Fibroblast of upper back skin (primary cell): Measurements from ENCODE around the gene CD3E.
A peak's percentile ranks its signal among the peaks of the same experiment; 100 is the strongest.

ENCODE experiments used
- DNase-seq: peaks from one replicate; pipeline ENCODE4 v3.0.0-alpha.2; 2013

The CD3E gene

DNA sequence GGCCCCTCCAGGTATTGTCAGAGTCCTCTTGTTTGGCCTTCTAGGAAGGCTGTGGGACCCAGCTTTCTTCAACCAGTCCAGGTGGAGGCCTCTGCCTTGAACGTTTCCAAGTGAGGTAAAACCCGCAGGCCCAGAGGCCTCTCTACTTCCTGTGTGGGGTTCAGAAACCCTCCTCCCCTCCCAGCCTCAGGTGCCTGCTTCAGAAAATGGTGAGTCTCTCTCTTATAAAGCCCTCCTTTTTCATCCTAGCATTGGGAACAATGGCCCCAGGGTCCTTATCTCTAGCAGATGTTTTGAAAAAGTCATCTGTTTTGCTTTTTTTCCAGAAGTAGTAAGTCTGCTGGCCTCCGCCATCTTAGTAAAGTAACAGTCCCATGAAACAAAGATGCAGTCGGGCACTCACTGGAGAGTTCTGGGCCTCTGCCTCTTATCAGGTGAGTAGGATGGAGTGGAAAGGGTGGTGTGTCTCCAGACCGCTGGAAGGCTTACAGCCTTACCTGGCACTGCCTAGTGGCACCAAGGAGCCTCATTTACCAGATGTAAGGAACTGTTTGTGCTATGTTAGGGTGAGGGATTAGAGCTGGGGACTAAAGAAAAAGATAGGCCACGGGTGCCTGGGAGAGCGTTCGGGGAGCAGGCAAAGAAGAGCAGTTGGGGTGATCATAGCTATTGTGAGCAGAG is at the start of gene CD3E:
Gene CD3E (plus strand): TSS at position 163 of the 681 bp plus-strand sequence. CDS start 223 bp downstream, at position 386.
- DNase-seq: no peak

GRCh38 chr11:118258410-118258809 is 46.1 kb upstream of the CD3E start:
- no peak for DNase-seq

DNA sequence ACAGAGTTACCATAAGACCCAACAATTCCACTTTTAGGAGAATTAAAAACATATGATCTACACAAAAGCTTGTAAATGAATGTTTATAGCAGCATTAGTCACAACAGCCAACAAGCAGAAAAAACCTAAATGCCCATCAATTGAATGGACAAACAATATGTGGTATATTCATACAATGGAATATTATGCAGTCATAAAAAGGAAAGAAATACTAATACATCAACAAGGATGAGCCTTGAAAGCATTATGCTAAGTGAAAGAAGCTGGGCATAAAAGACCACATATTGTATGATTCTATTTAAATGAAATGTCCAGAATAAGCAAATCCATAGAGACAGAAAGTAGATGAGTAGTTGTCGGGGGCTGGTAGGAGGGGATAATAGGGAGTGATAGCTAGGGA is 45.4 kb upstream of the CD3E start:
- DNase-seq: no peak

DNA sequence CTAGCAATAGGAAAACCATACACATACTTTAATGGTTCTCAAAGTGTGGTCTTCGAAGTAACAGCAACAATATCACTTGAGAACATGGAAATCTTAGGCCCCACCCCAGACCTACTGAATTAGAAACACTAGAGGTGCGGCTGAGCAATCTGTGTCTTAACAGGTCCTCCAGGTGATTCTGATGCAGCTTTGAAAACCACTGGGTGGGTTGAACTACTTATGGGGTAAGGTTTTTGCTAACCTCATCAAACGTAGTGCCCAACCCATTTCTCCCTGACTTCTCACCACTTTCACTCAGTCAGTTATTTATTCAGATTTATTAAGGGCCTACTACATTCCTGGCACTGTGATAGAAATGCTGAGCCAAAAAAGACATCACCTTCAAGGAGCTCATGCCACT is 44.2 kb upstream of the CD3E start:
- no peak for DNase-seq

- no peak for DNase-seq
Observed at GRCh38 chr11:118263112-118263511, 41.4 kb upstream of the CD3E start.

GRCh38 chr11:118263695-118264568 is 40.6 kb upstream of the CD3E start, which contains the start of gene MPZL2:
Gene MPZL2, minus strand, starts transcription at chr11:118264297. Its CDS starts 144 bp downstream, at chr11:118264153.
- no peak for DNase-seq

DNA sequence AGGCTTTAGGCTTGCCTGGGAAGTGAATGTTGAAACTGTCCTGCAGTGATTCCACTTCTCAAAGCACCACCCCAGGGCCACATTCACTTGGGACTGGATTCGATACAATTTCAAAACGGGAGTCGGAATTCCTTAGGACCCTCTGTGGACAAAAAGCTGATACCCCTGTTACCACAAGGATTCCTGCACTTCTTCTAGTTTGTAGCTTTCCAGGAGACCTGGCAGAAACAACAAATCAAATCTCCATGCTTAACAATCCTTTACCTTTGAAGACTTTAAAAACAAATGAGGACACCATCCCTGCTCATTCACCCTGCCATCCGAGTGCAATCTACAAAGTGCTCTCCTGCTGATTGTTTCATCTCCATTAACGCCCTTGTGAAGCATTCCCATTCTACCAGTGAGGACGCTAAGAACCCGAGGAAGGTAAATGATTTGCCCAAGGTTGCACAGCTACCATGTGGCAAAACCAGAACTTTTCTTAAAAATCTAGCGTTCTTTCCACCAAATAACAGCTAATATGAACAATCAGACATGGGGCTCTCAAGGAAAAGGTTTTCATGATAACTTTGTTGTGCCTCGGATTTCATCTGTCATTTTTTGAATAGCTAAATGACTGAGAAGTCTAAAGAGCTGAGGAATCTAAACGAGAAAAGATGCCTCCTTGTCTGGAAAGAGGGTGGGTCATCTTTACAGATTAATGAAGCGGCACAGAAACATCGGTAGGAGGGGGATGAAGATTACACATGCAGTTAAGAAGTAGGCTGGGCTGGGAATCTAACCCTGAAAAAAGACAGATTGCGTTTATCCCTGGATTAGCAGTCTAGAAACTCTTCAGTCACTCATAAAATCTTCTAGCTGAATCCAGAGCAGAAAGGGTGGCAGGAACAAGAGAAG is 39.7 kb upstream of the CD3E start:
- DNase-seq: no peak

GRCh38 chr11:118265954-118266353 is 38.6 kb upstream of the CD3E start:
- DNase-seq: no peak

DNA sequence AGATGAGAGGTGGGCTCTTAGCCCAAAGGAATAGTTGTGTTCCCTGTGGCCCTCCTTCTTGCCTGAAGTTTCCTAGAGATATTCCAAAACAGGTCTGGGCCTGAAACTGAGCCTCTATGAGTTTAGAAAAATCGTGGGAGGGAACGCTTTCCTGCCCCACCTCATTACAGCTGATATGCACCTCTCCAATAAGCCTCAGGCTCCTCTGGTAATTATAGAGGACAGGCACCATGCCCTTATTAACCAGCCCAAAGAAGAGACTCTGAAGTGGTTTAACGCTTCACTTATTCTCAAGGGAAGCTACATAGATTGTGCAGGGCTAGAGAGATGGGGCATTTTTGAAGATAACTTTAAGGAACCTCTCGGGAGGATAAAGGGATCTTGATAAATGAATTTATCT is 37.0 kb upstream of the CD3E start:
- DNase-seq: no peak

GRCh38 chr11:118272001-118272400 is 32.5 kb upstream of the CD3E start:
- no peak for DNase-seq

DNA sequence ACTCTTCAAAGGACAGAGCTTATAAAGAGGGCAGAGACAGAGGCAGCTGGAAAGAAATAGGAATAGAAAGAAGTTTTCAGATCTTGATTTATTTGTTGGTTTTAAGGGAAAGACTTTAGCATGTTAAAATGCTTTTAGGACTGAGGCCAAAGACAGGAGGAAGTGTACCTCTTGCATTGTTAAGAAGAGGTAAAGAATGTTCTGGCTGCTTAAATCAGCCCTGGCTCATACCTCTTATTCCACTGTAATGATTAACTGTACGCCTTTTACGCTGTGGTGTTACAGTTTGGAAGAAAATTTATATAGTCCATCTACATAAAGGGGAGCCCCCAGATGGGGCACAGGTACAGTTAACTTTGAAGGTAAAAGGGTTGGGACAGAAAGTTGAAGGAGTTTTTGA is 30.3 kb upstream of the CD3E start:
- no peak for DNase-seq

- no peak for DNase-seq
Observed at GRCh38 chr11:118275176-118275575, 29.4 kb upstream of the CD3E start.

GRCh38 chr11:118276422-118276821 is 28.1 kb upstream of the CD3E start:
- no peak for DNase-seq

- DNase-seq: no peak
Observed at GRCh38 chr11:118277312-118277711, 27.2 kb upstream of the CD3E start.

DNA sequence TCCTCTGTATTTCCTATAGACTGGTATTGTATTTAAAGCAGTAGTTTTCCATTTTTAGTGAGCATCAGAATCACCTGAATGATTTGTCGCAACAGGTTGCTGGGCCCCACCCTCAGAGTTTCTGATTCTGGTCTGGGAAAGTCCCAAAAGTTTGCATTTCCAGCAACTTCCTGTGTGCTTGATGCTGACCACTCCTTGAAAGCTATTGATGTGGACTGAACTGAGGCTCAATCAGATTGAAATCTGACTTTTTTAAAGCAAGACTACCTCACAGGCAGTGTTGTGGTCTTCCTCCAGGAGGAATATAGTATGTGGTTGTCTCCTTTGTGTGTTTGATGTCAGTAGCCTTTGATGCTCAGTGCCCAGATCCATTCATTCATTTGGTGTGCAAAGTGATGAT is 23.2 kb upstream of the CD3E start:
- no peak for DNase-seq

- DNase-seq: no peak
Observed at GRCh38 chr11:118282606-118283005, 21.9 kb upstream of the CD3E start.

- no peak for DNase-seq
Observed at GRCh38 chr11:118283037-118283636, 21.4 kb upstream of the CD3E start.

DNA sequence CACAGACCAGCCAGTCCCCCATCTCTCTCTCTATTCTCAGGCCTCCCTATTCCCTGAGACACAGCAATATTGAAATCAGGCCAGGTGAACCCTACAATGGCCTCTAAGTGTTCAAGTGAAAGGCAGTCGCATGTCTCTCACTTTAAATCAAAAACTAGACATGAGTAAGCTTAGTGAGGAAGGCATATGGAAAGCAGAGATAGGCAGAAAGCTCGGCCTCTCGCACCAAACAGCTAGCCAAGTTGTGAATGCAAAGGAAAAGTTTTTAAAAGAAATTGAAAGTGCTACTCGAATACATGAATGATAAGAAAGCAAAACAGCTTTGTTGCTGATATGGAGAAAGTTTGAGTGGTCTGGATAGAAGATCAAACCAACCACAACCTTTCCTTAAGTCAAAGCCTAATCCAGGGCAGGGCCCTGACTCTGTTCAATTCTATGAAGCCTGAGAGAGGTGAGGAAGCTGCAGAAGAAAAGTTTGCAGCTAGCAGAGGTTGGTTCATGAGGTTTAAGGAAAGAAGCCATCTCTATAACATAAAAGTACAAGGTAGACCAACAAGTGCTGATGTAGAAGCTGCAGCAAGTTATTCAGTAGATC is 20.7 kb upstream of the CD3E start:
- no peak for DNase-seq

DNA sequence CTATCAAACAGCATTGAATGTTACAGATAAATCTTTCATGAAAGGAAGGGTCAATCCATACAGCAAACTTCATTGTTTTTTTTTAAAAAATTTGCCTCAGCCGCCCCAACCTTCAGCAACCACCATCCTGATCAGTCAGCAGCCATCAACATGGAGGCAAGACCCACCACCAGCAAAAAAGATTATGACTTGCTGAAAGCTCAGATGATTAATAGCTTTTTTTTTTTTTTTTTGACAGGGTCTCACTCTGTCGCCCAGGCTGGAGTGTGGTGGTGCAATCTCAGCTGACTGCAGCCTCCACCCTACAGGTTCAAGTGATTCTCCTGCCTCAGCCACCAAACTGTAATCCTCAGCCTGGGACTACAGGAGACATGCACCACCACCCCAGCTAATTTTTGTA is 18.0 kb upstream of the CD3E start:
- no peak for DNase-seq

GRCh38 chr11:118287006-118287405 is 17.5 kb upstream of the CD3E start:
- DNase-seq: peak; percentile 50

- no peak for DNase-seq
Observed at GRCh38 chr11:118289401-118289800, 15.1 kb upstream of the CD3E start.

GRCh38 chr11:118290923-118291322 is 13.6 kb upstream of the CD3E start:
- DNase-seq: no peak
